Smooth muscle cell (in vitro differentiated cells): ENCODE data around the gene KISS1. TPM values are rescaled to one million over a fixed set of nuclear protein-coding genes. Genes with fewer than 3 reads are reported as not detected.

Source experiments
- DNase-seq: peaks from one replicate; lab custom pipeline; 2025; ENCODE audit not compliant: unreplicated experiment; lab: John Stamatoyannopoulos, UW
- H2AFZ ChIP-seq: fragments of 200-600 bp; sonication (generic); 2 replicates; pipeline ENCODE4 v1.6.0; 2016; ENCODE audit warnings: antibody characterized with exemption, low read depth, mild to moderate bottlenecking
- H3F3A ChIP-seq: fragments of 200-600 bp; sonication (generic); 2 replicates; pipeline ENCODE4 v1.6.0; 2017; ENCODE audit warnings: antibody characterized with exemption, low read depth
- H3K27ac ChIP-seq: fragments of 200-600 bp; sonication (generic); 2 replicates; pipeline ENCODE4 v1.5.1; 2016; ENCODE audit warnings: low read depth, mild to moderate bottlenecking
- H3K27me3 ChIP-seq: fragments of 200-600 bp; sonication (generic); 2 replicates; pipeline ENCODE4 v1.6.1; 2016; ENCODE audit warnings: low read depth, mild to moderate bottlenecking
- H3K36me3 ChIP-seq: fragments of 200-600 bp; sonication (generic); 2 replicates; pipeline ENCODE4 v1.5.1; 2016; ENCODE audit warnings: low read depth
- H3K4me1 ChIP-seq: fragments of 200-600 bp; sonication (generic); 2 replicates; pipeline ENCODE4 v1.5.1; 2016; ENCODE audit warnings: low read depth
- H3K4me2 ChIP-seq: fragments of 200-600 bp; sonication (generic); 2 replicates; pipeline ENCODE4 v1.6.0; 2016; ENCODE audit warnings: mild to moderate bottlenecking
- H3K4me3 ChIP-seq: fragments of 200-600 bp; sonication (generic); 2 replicates; pipeline ENCODE4 v1.5.1; 2016; ENCODE audit warnings: mild to moderate bottlenecking
- H3K79me2 ChIP-seq: fragments of 200-600 bp; sonication (generic); 2 replicates; pipeline ENCODE4 v1.6.0; 2016; ENCODE audit warnings: low read depth, mild to moderate bottlenecking
- H3K9ac ChIP-seq: fragments of 200-600 bp; sonication (generic); 2 replicates; pipeline ENCODE4 v1.6.0; 2016; ENCODE audit warnings: low read depth
- H3K9me3 ChIP-seq: fragments of 200-600 bp; sonication (generic); replicated peaks from 2 replicates; pipeline ENCODE4 v1.5.1; 2016; ENCODE audit warnings: low read depth
- H4K20me1 ChIP-seq: fragments of 200-600 bp; sonication (generic); 2 replicates; pipeline ENCODE4 v1.6.0; 2016; ENCODE audit warnings: low read depth
- CTCF ChIP-seq: fragments of 200-600 bp; sonication (generic); IDR thresholded peaks from 2 replicates; pipeline ENCODE4 v1.5.1; 2017; ENCODE audit warnings: borderline replicate concordance, mild to moderate bottlenecking, antibody characterized with exemption; ENCODE audit not compliant: insufficient read depth, poor library complexity, severe bottlenecking
- WGBS: methylation state at CpG from one replicate; pipeline ENCODE4 v1.1.7; 2016; ENCODE audit warnings: low lambda C conversion rate; 5-methylcytosine and 5-hydroxymethylcytosine counted together
- polyA plus RNA-seq: library from polyadenylated mRNA; unstranded; fragments of >200 nt; fragmentation: Nextera tagmentation; extraction: Ambion mirVana; gene quantifications from 2 replicates; pipeline ENCODE4 v1.2.1, GENCODE V29; 2016
- total RNA-seq: library from RNA; depleted of rRNA; stranded (reverse); fragments of >200 nt; gene quantifications from 2 replicates; pipeline ENCODE4 v1.2.3, GENCODE V29; 2014

Gene KISS1
- total and polyA plus RNA-seq, 2 experiments from 2014 or later = 0.72 to 1.2 TPM

DNA sequence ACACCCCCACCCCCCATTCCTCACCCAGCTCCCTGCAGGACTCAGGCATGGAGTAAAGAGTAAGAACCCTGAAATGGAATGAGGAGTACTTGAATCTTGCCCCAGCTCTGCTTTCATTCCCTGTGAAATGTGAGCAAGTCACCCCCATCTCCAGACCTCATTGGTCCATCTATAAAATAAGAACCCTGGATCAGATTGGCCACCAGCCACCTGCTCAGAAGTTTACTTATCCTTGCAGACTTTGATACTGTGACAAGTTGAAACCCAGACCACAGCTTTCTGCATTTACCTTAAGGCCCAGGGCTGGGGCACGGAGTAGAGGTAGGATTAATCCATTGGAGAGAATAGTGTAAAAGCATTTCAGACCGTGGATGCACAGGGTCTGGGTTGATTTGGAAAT, 2.2 kb downstream of the KISS1 start:
- no peak overlapping the region for H2AFZ ChIP-seq
- WGBS = 90% methylated on average over 2 of the region's 2 CpGs
- H3K4me2 ChIP-seq = no peak overlapping the region
- TF ChIP-seq CTCF = no peak
- DNase-seq = no peak
- no peaks in the 10 kb centered on the region for H3K9me3 ChIP-seq
- H3K79me2 ChIP-seq = no peaks in the 10 kb centered on the region
- H3F3A ChIP-seq = no peaks in the 10 kb centered on the region
- peaks cover 3% of the 10 kb centered on the region for H3K4me1 ChIP-seq
- no peak overlapping the region for H3K27ac ChIP-seq
- peaks cover 71% of the 10 kb centered on the region for H3K27me3 ChIP-seq
- H3K36me3 ChIP-seq = no peaks in the 10 kb centered on the region
- H3K4me3 ChIP-seq = no peak overlapping the region
- H4K20me1 ChIP-seq = no peaks in the 10 kb centered on the region
- no peak overlapping the region for H3K9ac ChIP-seq

DNA sequence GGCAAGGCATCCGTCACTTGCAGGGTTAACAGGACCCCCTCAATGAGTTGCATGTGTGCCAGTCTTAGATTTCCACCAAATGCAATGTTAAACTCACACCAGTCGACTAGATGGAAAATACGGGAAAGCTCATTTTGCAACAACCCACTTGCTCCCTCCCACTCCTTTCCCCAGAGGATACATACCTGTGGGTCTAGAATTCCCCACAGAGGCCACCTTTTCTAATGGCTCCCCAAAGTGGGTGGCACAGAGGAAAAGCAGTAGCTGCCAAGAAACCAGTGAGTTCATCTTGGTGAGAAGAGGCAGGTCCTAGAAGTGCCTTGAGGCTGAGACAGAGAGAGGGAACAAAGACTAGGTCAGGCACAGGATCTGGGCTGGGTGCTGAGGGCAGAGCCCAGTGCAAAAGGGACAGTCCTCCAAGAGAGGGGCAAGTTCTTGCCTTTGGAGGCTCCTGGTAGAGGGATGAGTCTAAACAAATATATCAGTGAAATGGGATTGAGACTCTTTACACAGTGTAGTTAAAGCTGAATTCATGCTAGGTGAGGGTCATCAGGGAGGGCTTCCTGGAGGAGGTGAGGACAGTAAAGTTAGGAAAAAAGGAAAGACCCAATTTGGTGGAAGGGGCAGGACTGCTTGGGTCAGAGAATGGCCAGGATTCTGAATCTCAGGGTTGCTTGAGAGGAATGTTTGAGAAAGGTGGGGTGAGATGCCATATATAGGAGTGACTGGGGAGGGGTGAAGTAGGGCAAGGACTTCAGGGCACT, 3.5 kb downstream of the KISS1 start:
- Histone ChIP-seq H3K4me1 (peaks cover 3% of the 10 kb centered on the region), H3F3A (no peaks in the 10 kb centered on the region), H3K9me3 (no peaks in the 10 kb centered on the region), H3K79me2 (no peaks in the 10 kb centered on the region), H3K27ac (no peak overlapping the region), H3K9ac (no peak overlapping the region), H3K4me2 (no peak overlapping the region), H3K36me3 (no peaks in the 10 kb centered on the region), H4K20me1 (no peaks in the 10 kb centered on the region), H3K27me3 (peaks cover 84% of the 10 kb centered on the region), H2AFZ (no peak overlapping the region), H3K4me3 (no peak overlapping the region)
- no peak for TF ChIP-seq CTCF
- no peak for DNase-seq
- WGBS = 72% methylated on average over 3 of the region's 3 CpGs

DNA sequence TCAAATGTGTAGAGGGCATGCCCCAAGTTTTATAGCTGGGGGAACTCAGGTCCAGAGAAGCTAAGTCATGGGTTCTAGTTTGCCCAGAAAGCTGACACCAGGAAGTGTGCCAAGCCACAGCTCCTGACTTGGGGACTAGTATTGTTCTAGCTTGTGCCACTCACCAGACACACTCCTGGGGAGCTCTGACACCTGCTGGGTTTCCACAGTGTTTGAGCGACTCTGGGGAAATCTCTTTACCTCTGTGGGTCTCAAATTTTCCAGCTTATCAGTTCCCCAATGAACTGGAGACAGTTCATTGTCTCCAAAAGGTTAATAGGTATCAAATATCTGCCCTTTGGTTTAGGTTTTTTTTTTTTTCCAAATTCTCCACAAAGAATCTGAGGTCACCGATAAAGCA, 4.2 kb downstream of the KISS1 start:
- Histone ChIP-seq H3K27me3 (peaks cover 86% of the 10 kb centered on the region), H3K27ac (no peak overlapping the region), H3K9me3 (no peaks in the 10 kb centered on the region), H3K4me1 (peaks cover 3% of the 10 kb centered on the region), H3F3A (no peaks in the 10 kb centered on the region), H4K20me1 (no peaks in the 10 kb centered on the region), H3K79me2 (no peaks in the 10 kb centered on the region), H2AFZ (no peak overlapping the region), H3K36me3 (no peaks in the 10 kb centered on the region), H3K4me2 (no peak overlapping the region), H3K9ac (no peak overlapping the region), H3K4me3 (no peak overlapping the region)
- 85% methylated on average over 2 of the region's 2 CpGs for WGBS
- DNase-seq = no peak
- TF ChIP-seq CTCF = no peak

DNA sequence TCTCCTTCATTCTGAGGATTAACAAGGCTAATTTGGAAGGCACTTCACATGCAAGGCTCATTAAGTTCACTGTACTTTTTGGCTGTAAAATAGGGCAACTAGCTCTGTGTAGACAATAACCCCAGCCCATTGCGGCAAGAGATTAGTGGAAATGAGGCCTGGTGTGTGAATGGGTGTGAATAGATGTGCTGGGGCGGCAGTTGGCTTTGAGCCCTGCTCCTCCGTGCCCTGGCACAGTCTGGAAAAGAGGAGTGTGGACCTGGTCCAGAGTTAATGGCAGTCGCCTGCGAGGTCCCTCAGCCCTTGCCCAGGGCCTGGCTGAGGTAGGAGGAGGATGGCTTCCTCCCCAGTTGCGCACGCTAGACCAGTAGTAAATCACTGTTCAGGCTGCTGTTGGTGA, 4.8 kb downstream of the KISS1 start:
- Histone ChIP-seq H3K27ac (no peak overlapping the region), H3K9me3 (no peaks in the 10 kb centered on the region), H3F3A (no peaks in the 10 kb centered on the region), H3K36me3 (no peaks in the 10 kb centered on the region), H3K79me2 (no peaks in the 10 kb centered on the region), H3K9ac (no peak overlapping the region), H3K4me2 (no peak overlapping the region), H3K4me1 (peaks cover 3% of the 10 kb centered on the region), H2AFZ (no peak overlapping the region), H3K27me3 (peaks cover 86% of the 10 kb centered on the region), H3K4me3 (no peak overlapping the region), H4K20me1 (no peaks in the 10 kb centered on the region)
- no peak for TF ChIP-seq CTCF
- DNase-seq = no peak
- 94% methylated on average over 7 of the region's 7 CpGs for WGBS
